Vagina (tissue), 2 donors: ENCODE data around the gene CCSER1. TPM values are rescaled to one million over a fixed set of nuclear protein-coding genes. Genes with fewer than 3 reads are reported as not detected.

ENCODE experiments used
- DNase-seq, 2 donors: peaks; one replicate each; pipeline ENCODE4 v3.0.0-alpha.2; 2017; ENCODE audit errors: extremely low spot score in 2 of 2
- H3K27ac ChIP-seq: fragments of 200-600 bp; sonication (generic); one replicate; pipeline ENCODE4 v1.5.1; 2019
- H3K27me3 ChIP-seq: fragments of 200-600 bp; sonication (generic); one replicate; pipeline ENCODE4 v1.5.1; 2019
- H3K36me3 ChIP-seq, 2 donors: fragments of 200-600 bp; sonication (generic); one replicate each; pipeline ENCODE4 v1.5.1; 2017 to 2019
- H3K4me1 ChIP-seq: fragments of 200-600 bp; sonication (generic); one replicate; pipeline ENCODE4 v1.5.1; 2019
- H3K4me3 ChIP-seq, 2 donors: fragments of 200-600 bp; sonication (generic); 1 replicate in 1 of 2; 2 replicates in 1 of 2; pipeline ENCODE4 v1.5.1; 2016 to 2019
- H3K9me3 ChIP-seq: fragments of 200-600 bp; sonication (generic); one replicate; pipeline ENCODE4 v1.5.1; 2019
- CTCF ChIP-seq, 3 experiments: fragments of 450-650 bp in 2 of 3; fragments of 200-600 bp in 1 of 3; sonication (generic) in 1 of 3; IDR thresholded peaks; one replicate each; pipeline ENCODE4 v1.5.1; 2017 to 2019; ENCODE audit warnings: antibody characterized with exemption in 3 of 3, mild to moderate bottlenecking in 2 of 3, moderate library complexity in 2 of 3
- POLR2A ChIP-seq, 2 donors: fragments of 450-650 bp; IDR thresholded peaks; one replicate each; pipeline ENCODE4 v1.6.1; 2017; ENCODE audit warnings: antibody characterized with exemption in 2 of 2, mild to moderate bottlenecking in 2 of 2, moderate library complexity in 2 of 2
- POLR2AphosphoS5 ChIP-seq, 2 donors: sonication (generic); formaldehyde crosslinking; IDR thresholded peaks; one replicate each; pipeline ENCODE4 v1.9.0; 2017; ENCODE audit warnings: antibody characterized with exemption in 2 of 2, mild to moderate bottlenecking in 2 of 2, low read depth in 1 of 2; ENCODE audit not compliant: insufficient read depth in 1 of 2
- intact Hi-C: fragments of 100-400 bp; cut with DNase I; formaldehyde crosslinking; loops from one replicate; pipeline ENCODE4 v1.15.1; 2023
- total RNA-seq: library from RNA; depleted of rRNA; stranded (reverse); fragments of >200 nt; gene quantifications from one replicate; pipeline ENCODE4 v1.2.3, GENCODE V29; 2016

Gene CCSER1
- total RNA-seq, 1 donor from 2014 or later, result 8.1 TPM

- no peaks in the 10 kb centered on the region for H3K36me3 ChIP-seq
- no peaks in the 10 kb centered on the region for H3K9me3 ChIP-seq
- peak overlapping the region; percentile 71 for H3K27ac ChIP-seq
- H3K4me3 ChIP-seq, result peak overlapping the region; percentile 70 to 72
- TF ChIP-seq CTCF (IDR thresholded peaks at IDR 0.05) (no peak), POLR2AphosphoS5 (IDR thresholded peaks at IDR 0.05; ENCODE audit: insufficient read depth in 1 of 2, low read depth in 1 of 2) (no peak), POLR2A (IDR thresholded peaks at IDR 0.05) (no peak)
- DNase-seq, result no peak
- H3K27me3 ChIP-seq, result no peaks in the 10 kb centered on the region
- intact Hi-C loops, result no loop called here
- peaks cover 9% of the 10 kb centered on the region for H3K4me1 ChIP-seq
Observed at GRCh38 chr4:90126805-90127204, 389 bp upstream of the CCSER1 start.

GRCh38 chr4:90127706-90128345 is 632 bp downstream of the CCSER1 start:
- Histone ChIP-seq H3K4me3 (peak overlapping the region; percentile 70 to 72), H3K27me3 (no peaks in the 10 kb centered on the region), H3K4me1 (peaks cover 9% of the 10 kb centered on the region), H3K27ac (peak overlapping the region; percentile 71), H3K36me3 (no peaks in the 10 kb centered on the region), H3K9me3 (no peaks in the 10 kb centered on the region)
- TF ChIP-seq CTCF (IDR thresholded peaks at IDR 0.05), result no peak
- no peak for TF ChIP-seq POLR2AphosphoS5 (IDR thresholded peaks at IDR 0.05; ENCODE audit: insufficient read depth in 1 of 2, low read depth in 1 of 2)
- TF ChIP-seq POLR2A (IDR thresholded peaks at IDR 0.05), result no peak
- intact Hi-C loops, result no loop called here
- DNase-seq, result no peak

GRCh38 chr4:90128961-90129495 is 1.8 kb downstream of the CCSER1 start:
- TF ChIP-seq CTCF (IDR thresholded peaks at IDR 0.05) (no peak), POLR2AphosphoS5 (IDR thresholded peaks at IDR 0.05; ENCODE audit: insufficient read depth in 1 of 2, low read depth in 1 of 2) (no peak), POLR2A (IDR thresholded peaks at IDR 0.05) (no peak)
- H3K4me3 ChIP-seq, result peak overlapping the region; percentile 70 to 72
- no peak for DNase-seq
- intact Hi-C loops, result no loop called here
- H3K36me3 ChIP-seq, result no peaks in the 10 kb centered on the region
- no peaks in the 10 kb centered on the region for H3K27me3 ChIP-seq
- peaks cover 9% of the 10 kb centered on the region for H3K4me1 ChIP-seq
- H3K9me3 ChIP-seq, result no peaks in the 10 kb centered on the region
- H3K27ac ChIP-seq, result no peak overlapping the region

GRCh38 chr4:90130076-90130475 is 2.9 kb downstream of the CCSER1 start:
- no peak for DNase-seq
- Histone ChIP-seq H3K4me1 (peaks cover 9% of the 10 kb centered on the region), H3K27me3 (no peaks in the 10 kb centered on the region), H3K36me3 (no peaks in the 10 kb centered on the region), H3K4me3 (no peak overlapping the region), H3K27ac (no peak overlapping the region), H3K9me3 (no peaks in the 10 kb centered on the region)
- intact Hi-C loops, result no loop called here
- no peak for TF ChIP-seq POLR2AphosphoS5 (IDR thresholded peaks at IDR 0.05; ENCODE audit: insufficient read depth in 1 of 2, low read depth in 1 of 2)
- TF ChIP-seq CTCF (IDR thresholded peaks at IDR 0.05), result no peak
- TF ChIP-seq POLR2A (IDR thresholded peaks at IDR 0.05), result no peak

- no peaks in the 10 kb centered on the region for H3K27me3 ChIP-seq
- H3K4me3 ChIP-seq, result no peak overlapping the region
- intact Hi-C loops, result no loop called here
- DNase-seq, result no peak
- no peak overlapping the region for H3K27ac ChIP-seq
- H3K36me3 ChIP-seq, result no peaks in the 10 kb centered on the region
- H3K9me3 ChIP-seq, result no peaks in the 10 kb centered on the region
- TF ChIP-seq CTCF (IDR thresholded peaks at IDR 0.05) (no peak), POLR2AphosphoS5 (IDR thresholded peaks at IDR 0.05; ENCODE audit: insufficient read depth in 1 of 2, low read depth in 1 of 2) (no peak), POLR2A (IDR thresholded peaks at IDR 0.05) (no peak)
- no peaks in the 10 kb centered on the region for H3K4me1 ChIP-seq
Observed at GRCh38 chr4:90137555-90137954, 10.4 kb downstream of the CCSER1 start.
